NCI-H1092 (cell line): ENCODE data around the gene ARR3.
"Not testable (repeated sequence)": the region's sequence is repeated elsewhere in the genome, so short reads cannot be mapped to it uniquely, and the experiment has no call there.

Experiments used
- DNase-seq: peaks from one replicate; lab custom pipeline; 2025; lab: John Stamatoyannopoulos, UW

Gene ARR3

GRCh38 chrX:70268034-70268433, at the start of gene ARR3:
ARR3 (plus strand) TSS chrX:70268334; CDS start chrX:70269386, 1,052 bp downstream.
- DNase-seq, result no peak

GRCh38 chrX:70219938-70220764, 48.0 kb upstream of the ARR3 start:
- DNase-seq, result peak; percentile 68

GRCh38 chrX:70226048-70226447, 42.1 kb upstream of the ARR3 start:
- no peak for DNase-seq

- DNase-seq, result no peak
These were observed 41.4 kb upstream of the ARR3 start for GRCh38 chrX:70226687-70227086.

GRCh38 chrX:70231666-70232065, 36.5 kb upstream of the ARR3 start:
- no peak for DNase-seq

- DNase-seq, result no peak
These were observed 33.8 kb upstream of the ARR3 start, which contains the start of gene AWAT1 for GRCh38 chrX:70234355-70234754. AWAT1 (plus strand) TSS chrX:70234655; CDS start chrX:70234696, 41 bp downstream.

GRCh38 chrX:70240751-70241150, 27.4 kb upstream of the ARR3 start:
- DNase-seq, result no peak

GRCh38 chrX:70241501-70241900, 26.6 kb upstream of the ARR3 start:
- no peak for DNase-seq

- not testable (repeated sequence) for DNase-seq
These were observed 24.5 kb upstream of the ARR3 start for GRCh38 chrX:70243601-70244000.

- no peak for DNase-seq
These were observed 23.3 kb upstream of the ARR3 start for GRCh38 chrX:70244881-70245280.

- DNase-seq, result no peak
These were observed 20.9 kb upstream of the ARR3 start for GRCh38 chrX:70247252-70247651.

- no peak for DNase-seq
These were observed 15.6 kb upstream of the ARR3 start for GRCh38 chrX:70252491-70252890.

GRCh38 chrX:70253377-70254062, 14.6 kb upstream of the ARR3 start:
- no peak for DNase-seq

GRCh38 chrX:70254063-70254400, 14.1 kb upstream of the ARR3 start:
- DNase-seq, result no peak

- no peak for DNase-seq
These were observed 13.2 kb upstream of the ARR3 start for GRCh38 chrX:70254909-70255308.

- DNase-seq, result no peak
These were observed 12.7 kb upstream of the ARR3 start for GRCh38 chrX:70255452-70255851.

GRCh38 chrX:70257423-70258288, 10.5 kb upstream of the ARR3 start:
- no peak for DNase-seq

- DNase-seq, result no peak
These were observed 8.0 kb upstream of the ARR3 start, which contains the start of gene P2RY4 for GRCh38 chrX:70260104-70260503. P2RY4 (minus strand) TSS chrX:70260204; CDS start chrX:70259624, 580 bp downstream.

GRCh38 chrX:70262952-70263567, 5.1 kb upstream of the ARR3 start:
- DNase-seq, result peak; percentile 16

- no peak for DNase-seq
These were observed 3.4 kb upstream of the ARR3 start for GRCh38 chrX:70264784-70265183.

- DNase-seq, result not testable (repeated sequence)
These were observed 5.9 kb downstream of the ARR3 start for GRCh38 chrX:70274029-70274428.

- no peak for DNase-seq
These were observed 10.9 kb downstream of the ARR3 start for GRCh38 chrX:70279081-70279480.
